GM12875 (cell line): ENCODE data around the gene MORN1.

ENCODE experiments used
- H3K4me3 ChIP-seq: one replicate; pipeline ENCODE4 v1.5.1; 2011; ENCODE audit warnings: low read depth, low read length, control low read depth
- CTCF ChIP-seq: IDR thresholded peaks from 2 replicates; pipeline ENCODE4 v1.5.1; 2011; ENCODE audit warnings: low read depth, mild to moderate bottlenecking, control low read depth, inconsistent platforms, low read length, moderate library complexity, borderline replicate concordance; ENCODE audit not compliant: insufficient read depth

The MORN1 gene

GRCh38 chr1:2435746-2436355, 44.5 kb upstream of the MORN1 start:
- H3K4me3 ChIP-seq, result no peak overlapping the region
- TF ChIP-seq CTCF, result no peak

GRCh38 chr1:2435091-2435490, 43.7 kb upstream of the MORN1 start:
- H3K4me3 ChIP-seq, result no peak overlapping the region
- TF ChIP-seq CTCF, result no peak

GRCh38 chr1:2433936-2434655, 42.7 kb upstream of the MORN1 start:
- no peak for TF ChIP-seq CTCF
- H3K4me3 ChIP-seq, result no peak overlapping the region

GRCh38 chr1:2433196-2433595, 41.8 kb upstream of the MORN1 start:
- no peak overlapping the region for H3K4me3 ChIP-seq

GRCh38 chr1:2432441-2432844, 41.1 kb upstream of the MORN1 start:
- TF ChIP-seq CTCF, result no peak
- H3K4me3 ChIP-seq, result no peak overlapping the region

More at GRCh38 chr1:2433196-2433595, 41.8 kb upstream of the MORN1 start:
- no peak for TF ChIP-seq CTCF

- TF ChIP-seq CTCF, result no peak
- no peak overlapping the region for H3K4me3 ChIP-seq
Measured at GRCh38 chr1:2431518-2431917, 40.2 kb upstream of the MORN1 start.

- no peak for TF ChIP-seq CTCF
- no peak overlapping the region for H3K4me3 ChIP-seq
Measured at GRCh38 chr1:2431103-2431502, 39.7 kb upstream of the MORN1 start.
